HG03097 (cell line): ENCODE data around the gene MAN2B2.
"Not testable (repeated sequence)": the region's sequence is repeated elsewhere in the genome, so short reads cannot be mapped to it uniquely, and the experiment has no call there.

Experiments
- ATAC-seq: cut with Tn5 transposase; IDR thresholded peaks from one replicate; pipeline ENCODE4 v1.9.1; 2021; ENCODE audit not compliant: unreplicated experiment, low FRiP score

The MAN2B2 gene

DNA sequence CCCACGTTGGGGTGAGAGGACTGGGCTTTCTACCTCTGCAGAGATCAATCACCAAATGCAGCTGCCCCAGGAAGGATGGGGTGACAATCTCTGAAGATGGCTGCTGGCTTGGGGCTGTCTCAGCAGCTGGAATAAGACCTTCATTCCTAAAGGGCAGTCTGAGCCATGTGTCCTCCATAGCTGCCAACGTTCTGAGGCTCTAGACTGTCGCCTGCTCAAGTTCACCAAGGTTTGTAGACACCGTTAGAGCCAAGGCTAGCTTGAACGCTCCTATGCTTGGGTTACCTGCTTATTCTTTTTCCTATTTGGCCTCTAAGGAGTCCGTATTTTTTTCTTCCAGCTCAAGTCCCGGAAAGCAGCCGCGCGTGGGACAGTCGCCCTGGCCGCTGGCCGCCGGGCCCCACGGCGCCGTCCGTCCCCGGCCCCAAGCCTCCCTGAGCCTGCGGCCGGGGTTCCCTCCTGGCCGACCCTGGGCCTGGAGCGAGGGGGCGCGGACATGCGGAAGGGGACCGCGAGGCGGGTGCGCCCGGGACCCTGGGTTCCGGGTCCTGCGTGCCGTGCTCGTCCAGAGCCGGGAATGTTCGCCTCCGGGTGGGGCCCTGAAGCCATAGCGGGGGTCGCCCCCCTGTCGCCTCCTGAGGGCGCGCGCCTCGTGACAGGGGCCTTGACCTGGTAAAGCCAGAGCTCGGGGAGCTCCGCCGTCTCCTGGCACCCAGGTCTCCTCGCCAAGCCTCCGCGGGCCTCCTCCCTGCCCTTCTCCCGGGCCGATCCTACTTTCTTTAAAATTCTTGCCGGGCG lies 88.8 kb downstream of the MAN2B2 start:
- no peak for ATAC-seq

- ATAC-seq = no peak
These were observed 90.3 kb downstream of the MAN2B2 start for GRCh38 chr4:6665320-6665654.

DNA sequence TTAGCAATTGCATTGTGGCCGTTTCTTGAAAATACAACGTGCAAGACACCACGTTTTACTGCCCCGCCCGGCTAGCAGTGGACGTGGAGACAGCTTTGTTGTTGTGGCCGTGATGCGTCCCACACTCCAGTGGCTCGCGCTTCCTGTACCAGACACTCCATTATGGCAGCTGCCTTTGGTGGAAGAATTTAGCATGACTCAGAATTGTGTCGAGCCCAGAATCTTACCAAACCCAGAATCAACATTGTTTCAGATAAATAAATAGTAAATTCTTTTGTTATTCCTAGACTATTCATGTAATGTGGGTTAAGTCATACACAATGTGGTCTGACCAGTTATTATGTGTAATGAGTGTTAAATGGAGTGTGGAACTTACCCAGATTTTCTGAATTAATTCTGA lies 93.4 kb downstream of the MAN2B2 start:
- ATAC-seq = no peak

GRCh38 chr4:6671648-6672047 lies 96.7 kb downstream of the MAN2B2 start:
- no peak for ATAC-seq

DNA sequence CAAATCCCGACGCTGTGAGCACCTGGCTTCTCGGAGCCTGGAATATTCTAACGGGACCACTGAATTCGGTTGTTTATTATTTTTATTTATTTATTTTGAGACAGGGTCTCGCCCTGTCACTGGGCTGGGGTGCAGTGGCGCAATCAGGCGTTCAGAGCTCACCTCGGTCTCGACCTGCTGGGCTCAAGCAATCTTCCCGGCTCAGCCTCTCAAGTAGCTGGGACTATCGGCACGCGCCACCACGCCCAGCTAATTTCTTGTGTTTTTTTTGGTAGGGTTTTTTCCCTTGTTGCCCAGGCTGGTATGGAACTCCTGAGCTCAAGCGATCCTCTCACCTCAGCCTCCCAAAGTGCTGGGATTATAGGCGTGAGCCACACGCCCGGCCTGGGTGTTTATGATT lies 97.1 kb downstream of the MAN2B2 start:
- ATAC-seq = no peak

- ATAC-seq = not testable (repeated sequence)
These were observed 97.7 kb downstream of the MAN2B2 start for GRCh38 chr4:6672541-6673190.
